Natural killer cell (primary cell): ENCODE results near the gene HDAC4. TPM values are rescaled to one million over a fixed set of nuclear protein-coding genes. Genes with fewer than 3 reads are reported as not detected.

Experiments
- ATAC-seq, 3 donors: fragments of 150-1000 bp in 2 of 3; fragments of 200-7000 bp in 1 of 3; cut with Tn5 transposase; 1 replicate in 1 of 3; 2 replicates in 2 of 3; pipeline ENCODE4 v1.10.0; 2021; ENCODE audit warnings: mild to moderate bottlenecking in 2 of 3, moderate library complexity in 2 of 3
- DNase-seq, 2 donors: peaks; one replicate each; pipeline versions ENCODE4 v3.0.0 to v3.0.0-alpha.2; 2013 to 2021; ENCODE audit warnings: mixed read lengths in 1 of 2
- H3K27ac ChIP-seq: one replicate; pipeline ENCODE4 v1.5.1; 2013; ENCODE audit warnings: mild to moderate bottlenecking, low read length
- H3K27me3 ChIP-seq: one replicate; pipeline ENCODE4 v1.6.1; 2013; ENCODE audit warnings: low read length; ENCODE audit not compliant: control insufficient read depth, insufficient read depth
- H3K36me3 ChIP-seq: one replicate; pipeline ENCODE4 v1.6.1; 2013; ENCODE audit warnings: low read length; ENCODE audit not compliant: control insufficient read depth, insufficient read depth
- H3K4me1 ChIP-seq: one replicate; pipeline ENCODE4 v1.6.1; 2013; ENCODE audit warnings: low read length; ENCODE audit not compliant: control insufficient read depth, insufficient read depth
- H3K4me3 ChIP-seq: one replicate; pipeline ENCODE4 v1.5.1; 2013; ENCODE audit warnings: low read length
- H3K9me3 ChIP-seq: one replicate; pipeline ENCODE4 v1.6.1; 2013; ENCODE audit warnings: low read length; ENCODE audit not compliant: control insufficient read depth, insufficient read depth
- H3K27ac Mint-ChIP-seq, 2 donors: one replicate each; pipeline ENCODE4 v1.8.0; 2022; ENCODE audit warnings: mild to moderate bottlenecking in 2 of 2, mixed read lengths in 2 of 2, moderate library complexity in 1 of 2
- H3K27me3 Mint-ChIP-seq, 2 donors: one replicate each; pipeline ENCODE4 v1.8.0; 2022; ENCODE audit warnings: low read depth in 2 of 2, mixed read lengths in 2 of 2
- H3K36me3 Mint-ChIP-seq: one replicate; pipeline ENCODE4 v1.8.0; 2022; ENCODE audit warnings: mixed read lengths
- H3K4me1 Mint-ChIP-seq, 2 donors: one replicate each; pipeline ENCODE4 v1.8.0; 2022; ENCODE audit warnings: mixed read lengths in 2 of 2
- H3K4me3 Mint-ChIP-seq: one replicate; pipeline ENCODE4 v1.8.0; 2022; ENCODE audit warnings: mild to moderate bottlenecking, moderate library complexity, mixed read lengths
- H3K9me3 Mint-ChIP-seq, 2 donors: one replicate each; pipeline ENCODE4 v1.8.0; 2022; ENCODE audit warnings: mixed read lengths in 2 of 2
- WGBS: methylation state at CpG from one replicate; pipeline ENCODE4 v1.1.7; 2013; ENCODE audit warnings: missing lambda C conversion rate; ENCODE audit not compliant: insufficient coverage; 5-methylcytosine and 5-hydroxymethylcytosine counted together
- intact Hi-C: fragments of 100-400 bp; cut with micrococcal nuclease; formaldehyde crosslinking; loops from one replicate; pipeline ENCODE4 v1.14.2; 2022
- total RNA-seq, 4 donors: library from RNA; stranded (reverse); fragments of 120-200 nt in 1 of 4; gene quantifications; one replicate each; pipeline versions ENCODE4 v1.2.3 to v1.2.4, GENCODE V29; 2013 to 2022
- TF ChIP-seq, protein P1 (sequence below): fragments of 200-600 bp; IDR thresholded peaks from one replicate; pipeline ENCODE4 v1.8.0; 2022; ENCODE audit warnings: antibody characterized with exemption

HDAC4 gene
- total RNA-seq, 3 donors from 2014 or later (not counting 1 experiment from before 2014, with no cell fraction given): 74.9 to 105 (median 100) TPM

DNA sequence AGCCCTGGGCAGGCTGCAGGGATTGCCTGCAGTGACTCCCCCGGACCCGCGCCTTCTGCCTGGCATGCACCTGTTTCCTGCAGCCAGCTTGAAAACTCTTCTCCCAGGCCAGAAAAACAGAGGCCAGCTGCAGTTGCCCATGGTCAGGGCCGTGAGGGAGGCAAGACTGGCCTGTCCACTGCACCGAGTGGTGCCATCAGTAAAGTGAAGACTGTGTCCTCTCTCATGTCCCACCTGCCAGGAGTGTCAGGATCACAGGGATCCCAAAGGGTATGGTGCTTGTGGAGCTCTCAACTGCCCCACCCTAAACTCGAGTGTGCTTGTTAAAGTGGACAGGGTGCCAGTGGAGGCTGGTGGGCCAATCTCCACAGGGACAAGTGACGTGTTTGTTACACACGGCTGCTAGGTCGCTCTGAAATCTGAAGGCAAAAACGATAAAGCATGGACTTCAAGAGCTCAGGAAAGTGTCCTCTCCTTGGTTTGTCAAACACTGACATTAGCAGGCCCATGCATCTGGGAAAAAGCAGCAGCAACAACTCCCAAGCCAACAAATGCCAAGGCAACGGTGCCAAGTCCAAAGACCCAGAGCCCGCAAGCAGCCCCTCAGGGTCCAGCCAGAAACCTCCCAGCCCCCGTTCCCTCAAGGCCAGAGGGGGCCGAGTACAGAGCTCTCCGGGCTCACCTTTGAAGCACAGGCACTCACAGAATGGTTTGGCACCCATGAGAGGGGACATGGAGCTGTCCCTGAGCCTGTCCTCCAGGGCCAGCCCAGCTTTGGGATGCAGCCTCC, 213.2 kb downstream of the HDAC4 start:
- no peaks in the 10 kb centered on the region for H3K27me3 ChIP-seq
- ATAC-seq (no peak), DNase-seq (peak in 1 of 2 donors; percentile 8)
- Mint-ChIP-seq H3K36me3 (no peaks in the 10 kb centered on the region), H3K27ac (no peak overlapping the region), H3K4me1 (peaks cover 16 to 22% of the 10 kb centered on the region in 2 donors), H3K27me3 (no peaks in the 10 kb centered on the region), H3K4me3 (no peak overlapping the region), H3K9me3 (no peaks in the 10 kb centered on the region)
- intact Hi-C loops: no loop called here
- H3K4me1 ChIP-seq: peaks cover 4% of the 10 kb centered on the region
- TF ChIP-seq, protein P1, sequence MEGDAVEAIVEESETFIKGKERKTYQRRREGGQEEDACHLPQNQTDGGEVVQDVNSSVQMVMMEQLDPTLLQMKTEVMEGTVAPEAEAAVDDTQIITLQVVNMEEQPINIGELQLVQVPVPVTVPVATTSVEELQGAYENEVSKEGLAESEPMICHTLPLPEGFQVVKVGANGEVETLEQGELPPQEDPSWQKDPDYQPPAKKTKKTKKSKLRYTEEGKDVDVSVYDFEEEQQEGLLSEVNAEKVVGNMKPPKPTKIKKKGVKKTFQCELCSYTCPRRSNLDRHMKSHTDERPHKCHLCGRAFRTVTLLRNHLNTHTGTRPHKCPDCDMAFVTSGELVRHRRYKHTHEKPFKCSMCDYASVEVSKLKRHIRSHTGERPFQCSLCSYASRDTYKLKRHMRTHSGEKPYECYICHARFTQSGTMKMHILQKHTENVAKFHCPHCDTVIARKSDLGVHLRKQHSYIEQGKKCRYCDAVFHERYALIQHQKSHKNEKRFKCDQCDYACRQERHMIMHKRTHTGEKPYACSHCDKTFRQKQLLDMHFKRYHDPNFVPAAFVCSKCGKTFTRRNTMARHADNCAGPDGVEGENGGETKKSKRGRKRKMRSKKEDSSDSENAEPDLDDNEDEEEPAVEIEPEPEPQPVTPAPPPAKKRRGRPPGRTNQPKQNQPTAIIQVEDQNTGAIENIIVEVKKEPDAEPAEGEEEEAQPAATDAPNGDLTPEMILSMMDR: no peak
- 94% methylated on average over 15 of the region's 15 CpGs for WGBS
- peaks cover 8% of the 10 kb centered on the region for H3K9me3 ChIP-seq
- H3K27ac ChIP-seq: no peak overlapping the region
- no peak overlapping the region for H3K4me3 ChIP-seq
- H3K36me3 ChIP-seq: peaks cover 44% of the 10 kb centered on the region

DNA sequence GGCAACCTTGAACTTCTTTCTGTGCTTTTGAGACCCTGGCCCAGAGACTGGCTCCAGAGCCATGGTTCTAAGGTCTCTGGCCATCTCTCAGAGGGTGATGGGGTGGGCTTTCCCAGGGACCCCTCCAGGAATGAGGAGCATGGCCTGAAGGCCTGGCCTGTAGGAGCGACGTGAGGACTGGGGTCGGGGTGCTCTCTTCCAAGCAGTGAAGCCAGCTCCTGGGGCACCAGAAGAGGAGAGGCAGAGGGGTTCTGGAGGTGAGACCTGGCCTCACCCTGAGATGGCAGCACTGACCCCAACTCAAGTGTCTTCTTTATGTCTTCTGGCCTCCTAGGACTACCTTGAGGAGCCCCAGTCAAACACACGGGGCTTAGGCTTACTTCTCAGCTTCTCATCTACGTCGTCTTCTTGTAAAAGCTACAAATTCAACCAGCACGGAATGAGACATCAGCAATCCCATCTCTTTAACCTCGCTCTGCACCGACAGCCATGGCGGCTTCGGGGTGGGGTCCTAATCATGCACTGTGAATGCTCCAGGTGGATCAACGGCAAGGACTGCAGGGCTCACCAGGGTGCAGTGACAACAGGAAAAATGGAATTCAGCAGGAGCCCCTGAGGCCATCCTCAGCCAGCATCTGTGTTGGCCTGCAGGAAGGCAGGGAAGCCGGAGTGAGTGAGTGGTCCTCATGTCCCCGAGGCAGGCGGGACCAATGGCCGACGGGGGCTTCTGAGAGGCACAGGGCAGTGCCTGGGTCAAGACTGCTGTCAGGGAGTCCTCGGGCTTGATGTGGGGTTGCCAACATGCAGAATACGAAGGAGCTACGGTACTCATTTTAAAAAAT, 214.1 kb downstream of the HDAC4 start:
- H3K27me3 Mint-ChIP-seq: no peaks in the 10 kb centered on the region
- no peaks in the 10 kb centered on the region for H3K9me3 Mint-ChIP-seq
- H3K4me3 Mint-ChIP-seq: no peak overlapping the region
- peaks cover 12 to 14% of the 10 kb centered on the region in 2 donors for H3K4me1 Mint-ChIP-seq
- TF ChIP-seq, protein P1: no peak
- peaks cover 4% of the 10 kb centered on the region for H3K4me1 ChIP-seq
- intact Hi-C loops: no loop called here
- H3K27ac ChIP-seq: no peak overlapping the region
- no peaks in the 10 kb centered on the region for H3K36me3 Mint-ChIP-seq
- DNase-seq (peak in 1 of 2 donors; percentile 7), ATAC-seq (no peak)
- no peak overlapping the region for H3K27ac Mint-ChIP-seq
- no peaks in the 10 kb centered on the region for H3K27me3 ChIP-seq
- H3K36me3 ChIP-seq: peaks cover 53% of the 10 kb centered on the region
- 95% methylated on average over 20 of the region's 20 CpGs for WGBS
- no peak overlapping the region for H3K4me3 ChIP-seq
- H3K9me3 ChIP-seq: peaks cover 8% of the 10 kb centered on the region

DNA sequence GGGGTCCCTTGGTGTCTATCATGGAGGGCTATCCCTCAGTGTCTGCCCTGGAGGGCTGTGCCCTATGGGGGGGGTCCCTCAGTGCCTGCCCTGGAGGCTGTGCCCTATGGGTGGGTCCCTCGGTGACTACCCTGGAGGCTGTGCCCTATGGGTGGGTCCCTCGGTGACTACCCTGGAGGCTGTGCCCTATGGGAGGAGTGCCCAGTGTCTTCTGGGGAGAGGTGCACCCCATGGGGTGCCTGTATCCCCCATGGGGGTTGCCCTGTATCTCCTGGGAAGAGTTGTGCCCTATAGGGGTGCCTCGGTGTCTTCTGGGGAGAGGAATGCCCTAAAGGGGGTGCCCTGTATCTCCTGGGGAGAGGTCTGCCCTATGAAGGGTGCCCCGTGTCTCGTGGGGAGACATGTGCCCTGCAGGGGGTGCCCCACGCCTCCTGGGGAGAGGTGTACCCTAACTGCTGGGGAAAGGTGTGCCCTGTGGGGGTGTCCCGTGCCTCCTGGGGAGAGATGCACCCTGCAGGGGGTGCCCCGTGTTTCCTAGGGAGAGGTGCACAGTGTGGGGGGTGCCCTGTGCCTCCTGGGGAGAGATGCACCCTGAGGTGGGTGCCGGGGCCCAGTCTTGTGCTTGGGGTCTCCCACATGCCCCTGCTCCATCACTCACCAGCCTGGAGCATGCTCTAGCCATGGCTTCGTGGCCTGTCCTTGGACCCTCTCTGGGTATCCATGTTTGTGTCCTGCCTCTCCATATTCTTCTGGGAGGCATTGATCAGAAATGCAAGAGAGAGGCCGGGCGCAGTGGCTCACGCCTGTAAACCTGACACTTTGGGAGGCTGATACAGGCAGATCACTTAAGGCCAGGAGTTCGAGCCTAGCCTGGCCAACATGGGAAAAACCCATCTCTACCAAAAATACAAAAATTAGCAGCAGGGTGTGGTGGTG, 215.6 kb downstream of the HDAC4 start:
- no peak overlapping the region for H3K27ac ChIP-seq
- H3K36me3 ChIP-seq: peaks cover 56% of the 10 kb centered on the region
- no peak overlapping the region for H3K4me3 Mint-ChIP-seq
- intact Hi-C loops: no loop called here
- H3K36me3 Mint-ChIP-seq: no peaks in the 10 kb centered on the region
- TF ChIP-seq, protein P1: no peak
- peaks cover 8% of the 10 kb centered on the region for H3K9me3 ChIP-seq
- peak in 1 of 2 donors; percentile 9 for DNase-seq
- no peaks in the 10 kb centered on the region for H3K27me3 Mint-ChIP-seq
- H3K4me3 ChIP-seq: no peak overlapping the region
- no peak for ATAC-seq
- no peak overlapping the region for H3K27ac Mint-ChIP-seq
- H3K27me3 ChIP-seq: no peaks in the 10 kb centered on the region
- H3K4me1 ChIP-seq: no peaks in the 10 kb centered on the region
- peaks cover 2 to 9% of the 10 kb centered on the region in 2 donors for H3K4me1 Mint-ChIP-seq
- 99% methylated on average over 14 of the region's 14 CpGs for WGBS
- no peaks in the 10 kb centered on the region for H3K9me3 Mint-ChIP-seq
